Activated CD4-positive, alpha-beta T cell treated with anti-CD3 and anti-CD28 coated beads for 1 hour (primary cell): ENCODE measurements around the gene SLC44A4.
A peak's percentile ranks its signal among the peaks of the same experiment; 100 is the strongest.
"Not testable (repeated sequence)": the region's sequence is repeated elsewhere in the genome, so short reads cannot be mapped to it uniquely, and the experiment has no call there.

Experiments
- DNase-seq: peaks from one replicate; pipeline ENCODE4 v3.0.0-alpha.2; 2020

SLC44A4 gene

GRCh38 chr6:31825553-31825952 is 53.2 kb downstream of the SLC44A4 start:
- DNase-seq, result no peak

GRCh38 chr6:31823592-31824196 is 55.1 kb downstream of the SLC44A4 start:
- not testable (repeated sequence) for DNase-seq

- DNase-seq, result peak; percentile 46
These were observed 56.6 kb downstream of the SLC44A4 start for GRCh38 chr6:31822036-31822821.

- DNase-seq, result peak; percentile 32
These were observed 57.3 kb downstream of the SLC44A4 start for GRCh38 chr6:31821301-31822035.

- DNase-seq, result not testable (repeated sequence)
These were observed 58.4 kb downstream of the SLC44A4 start for GRCh38 chr6:31820399-31820798.

- DNase-seq, result no peak
These were observed 58.9 kb downstream of the SLC44A4 start for GRCh38 chr6:31819871-31820299.

- DNase-seq, result not testable (repeated sequence)
These were observed 60.8 kb downstream of the SLC44A4 start for GRCh38 chr6:31817929-31818511.

GRCh38 chr6:31817133-31817928 is 61.5 kb downstream of the SLC44A4 start:
- DNase-seq, result not testable (repeated sequence)

- peak; percentile 54 for DNase-seq
These were observed 63.6 kb downstream of the SLC44A4 start, which contains the start of the genes HSPA1A and HSPA1L for GRCh38 chr6:31815025-31815838. TSS of gene HSPA1A (plus strand) at chr6:31815543. CDS start at chr6:31815757, 214 bp downstream. TSS of gene HSPA1L (minus strand) at chr6:31815283. CDS start at chr6:31811972, 3,311 bp downstream.

- peak; percentile 48 for DNase-seq
These were observed 64.1 kb downstream of the SLC44A4 start for GRCh38 chr6:31814677-31815024.

GRCh38 chr6:31813465-31813849 is 65.3 kb downstream of the SLC44A4 start:
- no peak for DNase-seq
